Upper lobe of left lung (tissue), 4 donors: ENCODE results near the gene OTUD4.

Experiments
- EP300 ChIP-seq, 4 donors: sonication (generic); formaldehyde crosslinking; IDR thresholded peaks; one replicate each; pipeline ENCODE4 v1.5.1; 2017; ENCODE audit warnings: antibody characterized with exemption in 4 of 4, control low read depth in 2 of 4
- POLR2A ChIP-seq, 4 donors: fragments of 450-650 bp; IDR thresholded peaks; one replicate each; pipeline ENCODE4 v1.5.1; 2016 to 2017; ENCODE audit warnings: antibody characterized with exemption in 4 of 4, mild to moderate bottlenecking in 2 of 4
- POLR2AphosphoS5 ChIP-seq, 2 donors: sonication (generic); formaldehyde crosslinking; IDR thresholded peaks; one replicate each; pipeline ENCODE4 v1.5.1; 2017; ENCODE audit warnings: antibody characterized with exemption in 2 of 2
- TF ChIP-seq, protein P1 (sequence below), 6 experiments: fragments of 450-650 bp in 4 of 6; fragments of 200-600 bp in 2 of 6; sonication (generic) in 2 of 6; IDR thresholded peaks; one replicate each; pipeline ENCODE4 v1.5.1; 2016 to 2019; ENCODE audit warnings: antibody characterized with exemption in 6 of 6

DNA sequence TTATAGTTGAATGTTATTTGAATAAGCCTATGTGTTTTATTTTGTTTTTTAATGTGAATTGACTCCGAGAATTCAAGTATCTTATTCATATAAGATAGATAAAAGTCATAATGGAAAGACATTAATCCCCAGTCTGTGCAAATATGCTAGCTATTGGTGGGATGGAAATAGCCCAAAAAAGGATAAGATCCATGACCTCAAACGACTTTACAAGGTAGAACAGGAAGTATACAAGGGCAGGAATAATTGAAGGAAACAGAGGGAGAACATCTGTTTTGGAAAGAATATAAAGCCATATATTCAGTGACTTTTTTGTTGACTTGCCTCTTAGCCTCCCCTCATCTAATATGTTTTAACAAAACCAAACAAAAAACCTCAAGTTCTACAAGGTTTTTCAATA is 73.3 kb downstream of the OTUD4 start:
- TF ChIP-seq, protein P1, sequence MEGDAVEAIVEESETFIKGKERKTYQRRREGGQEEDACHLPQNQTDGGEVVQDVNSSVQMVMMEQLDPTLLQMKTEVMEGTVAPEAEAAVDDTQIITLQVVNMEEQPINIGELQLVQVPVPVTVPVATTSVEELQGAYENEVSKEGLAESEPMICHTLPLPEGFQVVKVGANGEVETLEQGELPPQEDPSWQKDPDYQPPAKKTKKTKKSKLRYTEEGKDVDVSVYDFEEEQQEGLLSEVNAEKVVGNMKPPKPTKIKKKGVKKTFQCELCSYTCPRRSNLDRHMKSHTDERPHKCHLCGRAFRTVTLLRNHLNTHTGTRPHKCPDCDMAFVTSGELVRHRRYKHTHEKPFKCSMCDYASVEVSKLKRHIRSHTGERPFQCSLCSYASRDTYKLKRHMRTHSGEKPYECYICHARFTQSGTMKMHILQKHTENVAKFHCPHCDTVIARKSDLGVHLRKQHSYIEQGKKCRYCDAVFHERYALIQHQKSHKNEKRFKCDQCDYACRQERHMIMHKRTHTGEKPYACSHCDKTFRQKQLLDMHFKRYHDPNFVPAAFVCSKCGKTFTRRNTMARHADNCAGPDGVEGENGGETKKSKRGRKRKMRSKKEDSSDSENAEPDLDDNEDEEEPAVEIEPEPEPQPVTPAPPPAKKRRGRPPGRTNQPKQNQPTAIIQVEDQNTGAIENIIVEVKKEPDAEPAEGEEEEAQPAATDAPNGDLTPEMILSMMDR (IDR thresholded peaks at IDR 0.05) = no peak
- no peak for TF ChIP-seq POLR2A (IDR thresholded peaks at IDR 0.05)
- no peak for TF ChIP-seq POLR2AphosphoS5 (IDR thresholded peaks at IDR 0.05)
- TF ChIP-seq EP300 (IDR thresholded peaks at IDR 0.05) = no peak
